ENCODE measurements around the gene CD244.

The CD244 gene

GRCh38 chr1:160850541-160850940 lies 12.1 kb downstream of the CD244 start:
- no peak for DNase-seq (ENCODE audit: extremely low read depth, low read depth)
- no peak for TF ChIP-seq CTCF (IDR thresholded peaks at IDR 0.05; ENCODE audit: low read depth, low read length, missing control alignments)
- no peak overlapping the region for H3K4me3 ChIP-seq (replicated peaks; ENCODE audit: low read depth, low read length)

- TF ChIP-seq CTCF (IDR thresholded peaks at IDR 0.05; ENCODE audit: low read depth, low read length, missing control alignments), result no peak
These were observed 16.4 kb downstream of the CD244 start for GRCh38 chr1:160846281-160846680.

GRCh38 chr1:160844447-160845232 lies 18.0 kb downstream of the CD244 start:
- H3K4me3 ChIP-seq (replicated peaks; ENCODE audit: low read depth, low read length), result no peak overlapping the region
- no peak for DNase-seq (ENCODE audit: extremely low read depth, low read depth)

More at GRCh38 chr1:160846281-160846680, 16.4 kb downstream of the CD244 start:
- no peak overlapping the region for H3K4me3 ChIP-seq (replicated peaks; ENCODE audit: low read depth, low read length)
- no peak for DNase-seq (ENCODE audit: extremely low read depth, low read depth)

GRCh38 chr1:160841079-160841478 lies 21.6 kb downstream of the CD244 start:
- no peak for DNase-seq (ENCODE audit: extremely low read depth, low read depth)
- H3K4me3 ChIP-seq (replicated peaks; ENCODE audit: low read depth, low read length), result no peak overlapping the region
- TF ChIP-seq CTCF (IDR thresholded peaks at IDR 0.05; ENCODE audit: low read depth, low read length, missing control alignments), result no peak

More at GRCh38 chr1:160844447-160845232, 18.0 kb downstream of the CD244 start:
- TF ChIP-seq CTCF (IDR thresholded peaks at IDR 0.05; ENCODE audit: low read depth, low read length, missing control alignments), result no peak

- no peak for DNase-seq (ENCODE audit: extremely low read depth, low read depth)
- TF ChIP-seq CTCF (IDR thresholded peaks at IDR 0.05; ENCODE audit: low read depth, low read length, missing control alignments), result no peak
- H3K4me3 ChIP-seq (replicated peaks; ENCODE audit: low read depth, low read length), result no peak overlapping the region
These were observed 22.9 kb downstream of the CD244 start for GRCh38 chr1:160839746-160840145.

GRCh38 chr1:160838888-160839287 lies 23.8 kb downstream of the CD244 start:
- no peak for DNase-seq (ENCODE audit: extremely low read depth, low read depth)
- TF ChIP-seq CTCF (IDR thresholded peaks at IDR 0.05; ENCODE audit: low read depth, low read length, missing control alignments), result no peak
- H3K4me3 ChIP-seq (replicated peaks; ENCODE audit: low read depth, low read length), result no peak overlapping the region
